Inflammatory macrophage treated with lipopolysaccharide for 1 hour (primary cell): ENCODE data around the gene GALE.
A peak's percentile ranks its signal among the peaks of the same experiment; 100 is the strongest.
"Not testable (repeated sequence)": the region's sequence is repeated elsewhere in the genome, so short reads cannot be mapped to it uniquely, and the experiment has no call there.

Source experiments
- DNase-seq, 2 donors: peaks; one replicate each; pipeline ENCODE4 v3.0.0-alpha.2; 2020 to 2022

GALE gene

DNA sequence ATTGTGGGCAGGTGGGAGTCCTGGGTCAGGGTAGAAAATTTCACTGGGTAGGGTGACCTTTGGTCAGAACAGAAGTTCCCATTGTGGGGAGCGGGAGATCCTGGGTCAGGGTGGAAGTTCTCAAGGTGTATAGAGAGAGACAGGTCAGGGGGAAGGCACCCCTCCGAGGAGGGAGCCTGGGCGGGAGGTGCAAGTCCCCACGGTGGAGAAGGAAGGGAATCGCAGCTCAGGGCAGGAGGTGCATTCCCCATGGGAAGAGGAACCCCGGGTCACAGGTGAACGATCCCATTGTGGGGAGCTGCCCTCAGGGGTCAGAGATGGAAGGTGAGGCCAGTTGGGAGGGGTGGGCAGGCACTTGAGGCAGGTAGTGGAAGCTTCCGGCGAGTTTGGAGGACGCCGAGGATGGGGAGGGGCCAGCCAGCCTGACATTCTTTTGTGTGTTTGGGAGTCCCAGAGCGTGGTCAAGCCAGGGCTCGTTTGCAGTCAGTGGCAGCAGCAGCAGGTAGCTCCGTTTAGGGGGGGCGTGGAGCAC is 9.0 kb downstream of the GALE start:
- DNase-seq, result no peak

DNA sequence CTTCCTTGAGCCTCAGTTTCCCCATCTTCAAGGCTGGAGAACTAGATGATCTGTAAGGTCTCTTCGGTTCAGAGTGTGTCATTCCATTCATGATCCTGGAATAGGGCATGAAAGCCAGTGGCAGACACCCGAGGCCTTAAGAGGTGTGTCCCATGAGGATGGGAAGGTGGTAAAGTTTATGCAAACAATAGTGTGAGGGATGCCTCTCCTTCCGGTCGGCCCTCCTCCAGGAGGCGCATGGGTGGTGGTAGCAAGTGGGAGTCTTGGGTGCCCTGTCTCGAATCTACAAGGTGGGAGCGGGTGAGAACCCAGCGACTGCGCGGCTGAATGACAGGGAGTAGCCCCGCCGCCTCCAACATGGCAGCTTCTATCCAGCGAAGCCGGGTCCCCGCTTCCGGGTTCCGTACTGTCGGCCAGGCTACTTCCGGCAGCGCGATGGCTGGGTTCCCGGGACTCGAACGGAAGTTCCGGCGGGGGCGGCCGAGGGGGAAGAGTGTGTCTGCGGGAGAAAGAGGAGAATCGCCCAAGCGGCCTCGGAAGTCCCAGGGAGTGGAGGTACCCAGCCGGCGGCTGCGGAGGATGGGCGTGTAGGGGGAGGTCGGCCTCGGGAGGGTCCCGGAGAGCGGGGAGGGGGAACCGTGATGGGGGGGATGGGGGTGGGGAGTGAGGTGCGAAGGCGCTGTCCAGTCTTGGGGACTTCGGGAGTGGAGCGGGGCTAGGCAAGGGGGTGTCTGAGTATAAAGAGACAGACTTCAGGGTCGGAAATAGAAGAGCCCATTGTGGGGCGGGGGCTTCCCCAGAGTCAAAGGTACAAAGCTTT is 9.6 kb downstream of the GALE start, which contains the start of gene LYPLA2:
TSS of gene LYPLA2 (plus strand) at position 450 of the 820 bp plus-strand sequence. CDS start 1,538 bp downstream, outside the sequence.
- DNase-seq, result peak; percentile 91 to 95

DNA sequence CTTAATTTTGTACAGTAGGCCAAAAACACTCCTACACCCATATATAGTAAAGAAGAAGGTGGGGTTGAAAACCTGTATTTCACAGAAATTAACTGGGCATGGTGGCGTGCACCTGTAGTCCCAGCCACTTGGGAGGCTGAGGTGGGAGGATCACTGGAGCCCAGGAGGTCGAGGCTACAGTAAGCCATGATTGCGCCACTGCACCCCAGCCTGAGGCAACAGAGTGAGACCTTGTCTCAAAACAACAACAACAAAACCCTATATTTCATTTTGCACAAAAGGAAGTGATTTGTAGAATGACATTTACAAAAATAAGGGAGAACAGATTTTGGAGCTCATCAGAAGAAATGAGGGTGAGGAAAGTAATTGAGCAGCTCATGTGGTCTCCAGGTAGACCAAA is 11.9 kb downstream of the GALE start:
- DNase-seq, result no peak

DNA sequence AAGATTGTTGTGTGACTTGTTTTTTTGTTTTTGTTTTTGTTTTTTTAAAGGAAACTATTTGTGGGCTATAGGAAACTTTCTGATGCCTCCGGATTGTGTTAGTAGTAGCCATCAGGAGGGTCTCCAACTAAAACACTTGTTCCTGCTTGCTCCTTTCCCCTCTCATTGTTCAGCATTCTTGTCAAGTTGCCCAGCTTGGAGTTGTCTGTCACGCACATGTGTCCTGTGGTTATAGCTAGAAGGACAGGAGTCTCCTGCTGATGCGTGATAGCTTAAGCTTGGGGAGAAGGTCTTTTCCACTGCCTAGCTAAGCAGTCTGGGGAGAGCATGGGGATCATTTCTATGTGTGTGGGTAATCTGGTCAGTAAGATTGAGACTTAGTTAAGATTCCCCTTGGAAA is 12.9 kb downstream of the GALE start:
- no peak for DNase-seq

DNA sequence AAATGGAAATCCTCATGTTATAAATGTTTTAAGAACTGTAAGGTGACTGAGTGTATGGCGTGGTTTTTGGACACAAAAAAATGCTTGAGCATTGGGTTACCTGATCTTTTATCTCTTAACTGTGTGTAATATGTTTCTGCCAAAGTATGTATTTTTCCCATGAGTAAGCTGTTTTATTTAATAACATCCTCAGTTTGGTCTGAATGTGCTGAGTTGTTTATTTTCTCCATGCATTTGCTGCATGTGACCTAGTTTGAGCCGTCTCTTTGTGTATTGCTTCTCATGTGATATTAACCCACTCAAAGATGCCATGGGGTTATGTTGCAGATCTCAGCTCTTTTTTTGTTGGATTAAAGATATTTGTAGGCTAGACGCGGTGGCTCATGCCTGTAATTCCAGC is 15.7 kb downstream of the GALE start:
- no peak for DNase-seq

DNA sequence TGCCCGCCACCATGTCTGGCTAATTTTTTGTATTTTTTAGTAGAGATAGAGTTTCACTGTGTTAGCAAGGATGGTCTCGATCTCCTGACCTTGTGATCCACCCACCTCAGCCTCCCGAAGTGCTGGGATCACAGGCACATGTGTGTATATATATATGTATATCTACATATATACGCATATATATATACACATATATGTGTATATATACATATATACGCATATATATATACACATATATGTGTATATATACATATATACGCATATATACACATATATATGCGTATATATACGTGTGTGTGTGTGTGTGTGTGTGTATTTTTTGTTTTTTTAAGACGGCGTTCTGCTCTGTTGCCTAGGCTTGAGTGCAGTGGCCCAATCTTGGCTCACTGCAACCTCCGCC is 17.4 kb downstream of the GALE start:
- not testable (repeated sequence) for DNase-seq

DNA sequence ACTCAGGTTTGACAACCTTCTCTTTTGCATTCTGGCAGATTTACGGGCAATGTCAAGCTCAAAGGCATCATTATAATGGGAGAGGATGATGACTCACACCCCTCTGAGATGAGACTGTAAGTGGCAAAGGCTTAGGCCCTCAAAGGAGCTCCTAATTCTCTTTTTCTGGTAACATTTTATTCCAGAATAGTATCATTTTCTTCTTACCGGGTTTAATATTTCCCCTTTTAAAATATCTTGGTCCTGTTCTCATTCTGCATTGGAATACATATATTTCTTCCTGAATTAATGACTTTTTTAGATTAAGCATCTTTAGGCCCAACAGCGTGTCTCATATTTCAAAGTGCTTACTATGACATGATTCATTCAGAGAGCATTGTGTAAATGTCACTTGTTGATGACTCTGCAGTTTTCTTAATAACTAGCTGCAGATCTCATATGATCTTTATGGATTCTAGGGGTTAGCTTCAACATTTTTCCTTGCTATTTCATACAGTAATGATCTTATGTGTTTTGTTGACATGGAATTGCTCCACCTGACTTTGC is 20.7 kb downstream of the GALE start:
- peak in 1 of 2 donors; percentile 23 for DNase-seq

DNA sequence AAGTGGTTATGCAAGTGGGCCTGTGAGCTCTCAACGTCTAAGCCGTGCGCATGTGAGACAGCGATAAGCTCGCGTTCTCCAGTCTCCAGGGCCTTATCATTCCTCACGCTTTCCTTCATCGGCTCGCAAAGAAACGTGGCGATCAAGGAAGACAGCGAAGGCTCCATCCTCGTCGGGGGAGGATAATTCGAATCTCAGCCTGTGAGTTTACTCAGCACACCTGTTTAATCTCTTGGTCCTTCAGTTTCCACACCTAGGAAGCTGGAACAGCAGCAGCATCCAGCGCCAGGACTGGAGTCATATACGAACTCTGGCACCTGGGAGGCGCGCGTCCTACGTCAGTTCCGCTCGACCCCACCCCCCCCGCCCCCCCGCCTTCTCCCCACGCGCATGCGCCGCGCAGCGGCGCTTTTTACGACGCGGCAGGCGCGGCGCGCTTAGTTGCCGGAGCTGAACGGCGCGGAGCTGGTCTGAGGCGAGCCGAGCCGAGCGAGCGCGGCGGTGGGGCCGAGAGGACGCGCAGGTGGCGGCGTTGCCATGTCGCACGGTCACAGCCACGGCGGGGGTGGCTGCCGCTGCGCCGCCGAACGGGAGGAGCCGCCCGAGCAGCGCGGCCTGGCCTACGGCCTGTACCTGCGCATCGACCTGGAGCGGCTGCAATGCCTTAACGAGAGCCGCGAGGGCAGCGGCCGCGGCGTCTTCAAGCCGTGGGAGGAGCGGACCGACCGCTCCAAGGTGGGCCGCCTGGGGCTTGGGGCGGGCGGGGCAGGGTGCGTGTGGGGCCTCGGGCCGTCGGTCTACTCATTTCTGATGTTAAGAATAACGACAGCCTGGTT is 22.4 kb downstream of the GALE start, which contains the start of gene PITHD1:
TSS of gene PITHD1 (plus strand) at position 440 of the 836 bp plus-strand sequence. CDS start at position 538, 98 bp downstream.
- DNase-seq, result peak; percentile 77 to 85

DNA sequence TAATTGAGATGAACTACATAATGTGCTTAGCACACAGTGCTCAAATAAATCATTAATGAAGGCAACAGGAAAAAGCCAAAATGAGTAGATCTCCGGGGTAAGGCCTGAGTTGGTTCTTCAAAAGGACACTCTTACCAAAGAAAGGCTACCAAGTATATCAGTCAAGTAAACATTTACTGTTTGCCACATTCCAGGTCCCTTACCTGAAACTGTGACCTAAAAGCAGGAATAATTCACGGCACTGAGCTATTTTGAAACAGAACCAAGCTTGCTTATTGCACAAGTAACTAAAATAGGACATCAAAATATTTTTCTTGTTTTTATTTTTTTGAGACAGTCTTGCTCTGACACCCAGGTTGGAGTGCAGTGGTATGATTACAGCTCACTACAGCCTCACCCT is 24.3 kb downstream of the GALE start:
- no peak for DNase-seq

DNA sequence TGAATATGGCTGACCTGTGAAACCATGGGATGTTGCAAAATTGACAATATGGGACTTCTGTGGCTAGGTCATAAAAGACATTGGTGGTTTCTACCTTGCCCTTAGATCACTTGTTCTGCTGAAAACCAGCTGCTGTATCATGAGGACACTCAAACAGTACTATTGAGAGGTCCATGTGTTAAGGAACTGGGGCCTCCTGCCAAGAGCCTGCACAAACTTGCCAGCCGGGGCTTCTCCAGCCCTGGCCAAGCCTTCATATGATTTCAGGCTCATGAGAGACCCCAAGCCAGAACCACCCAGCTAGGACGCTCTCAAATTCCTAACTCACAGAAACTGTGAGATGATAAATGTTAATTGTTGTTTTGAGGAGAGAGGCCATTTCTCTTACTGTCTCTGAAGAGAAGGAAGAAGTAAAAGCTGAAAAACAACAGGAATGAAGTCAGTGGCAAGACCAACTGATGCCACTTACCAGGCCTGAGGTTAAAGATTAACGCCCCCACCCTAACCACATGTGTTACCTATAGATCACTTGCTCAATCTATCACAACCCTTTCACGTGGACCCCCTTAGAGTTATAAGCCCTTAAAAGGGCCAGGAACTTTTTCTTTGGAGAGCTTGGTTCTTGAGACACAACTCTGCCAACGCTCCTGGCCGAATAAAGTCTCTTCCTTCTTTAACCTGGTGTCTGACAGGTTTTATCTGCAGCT is 26.2 kb downstream of the GALE start:
- DNase-seq, result no peak

DNA sequence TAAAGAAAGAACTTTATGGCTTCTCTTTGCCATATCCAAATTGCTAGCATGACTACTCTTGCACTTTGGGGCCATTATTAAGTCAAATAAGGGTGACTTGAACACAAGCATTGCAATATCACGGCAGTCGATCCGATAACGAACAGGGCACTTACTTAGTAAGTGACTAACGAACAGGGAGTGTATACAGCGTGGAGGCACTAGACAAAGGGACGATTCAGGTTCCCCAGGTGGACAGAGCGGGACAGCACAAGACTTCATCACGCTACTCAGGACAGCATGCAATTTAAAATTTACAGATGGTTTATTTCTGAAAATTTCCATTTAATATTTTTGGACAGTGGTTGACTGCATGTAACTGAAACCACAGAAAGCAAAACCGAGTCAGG is 27.7 kb downstream of the GALE start:
- DNase-seq, result no peak

DNA sequence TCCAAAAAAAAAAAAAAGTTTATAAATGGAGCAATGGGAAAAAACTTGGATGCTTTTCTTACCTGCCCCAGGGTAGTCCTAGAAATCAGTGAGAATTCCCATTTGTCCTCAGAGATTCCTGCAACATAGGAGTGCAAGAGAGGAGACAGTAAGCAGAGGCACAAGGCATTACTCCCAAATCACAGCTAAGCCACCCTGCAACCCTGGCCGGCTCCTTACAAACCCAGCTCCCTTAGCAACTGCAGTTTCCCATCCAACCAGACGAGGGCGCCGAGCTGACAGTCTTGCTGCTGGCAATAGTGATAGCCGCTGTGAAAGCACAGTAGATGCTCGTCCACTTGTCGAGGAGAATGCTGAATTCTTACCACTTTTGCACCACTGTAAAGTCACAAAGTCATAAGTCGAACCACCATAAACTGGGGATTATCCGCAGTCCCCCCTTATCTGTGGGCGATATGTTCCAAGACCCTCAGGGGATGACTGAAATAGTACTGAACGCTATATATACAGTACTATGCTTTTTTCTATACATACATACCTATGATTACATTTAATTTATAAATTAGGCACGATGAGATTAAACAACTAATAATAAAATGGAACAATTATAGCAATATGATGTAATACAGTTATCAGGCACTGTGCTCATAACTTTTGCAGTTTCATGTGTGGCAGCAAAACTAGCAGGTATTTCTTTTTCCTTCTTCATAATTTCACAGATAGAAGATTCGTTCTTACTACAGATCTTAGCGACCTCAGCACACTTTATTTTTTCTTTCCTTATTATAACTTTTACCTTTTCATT is 28.3 kb downstream of the GALE start:
- DNase-seq, result peak; percentile 61 to 98

DNA sequence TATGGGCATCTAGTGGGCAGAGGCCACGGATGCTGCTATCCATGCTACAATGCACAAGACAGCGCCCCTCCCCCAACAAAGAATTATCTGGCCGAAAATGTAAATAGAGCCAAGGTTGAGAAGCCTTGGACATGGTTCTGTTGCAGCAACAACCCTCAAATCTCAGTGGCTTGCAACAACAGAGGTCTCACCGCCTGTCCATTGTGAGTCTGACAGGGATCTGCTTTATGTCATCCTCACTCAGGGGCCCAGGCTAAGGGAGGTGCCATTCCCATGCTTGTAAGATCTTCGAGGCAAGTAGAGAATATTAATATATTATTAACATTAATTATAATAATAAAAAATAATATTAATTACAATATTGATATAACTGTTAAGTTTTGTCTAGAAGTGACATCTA is 31.8 kb downstream of the GALE start:
- DNase-seq, result no peak

DNA sequence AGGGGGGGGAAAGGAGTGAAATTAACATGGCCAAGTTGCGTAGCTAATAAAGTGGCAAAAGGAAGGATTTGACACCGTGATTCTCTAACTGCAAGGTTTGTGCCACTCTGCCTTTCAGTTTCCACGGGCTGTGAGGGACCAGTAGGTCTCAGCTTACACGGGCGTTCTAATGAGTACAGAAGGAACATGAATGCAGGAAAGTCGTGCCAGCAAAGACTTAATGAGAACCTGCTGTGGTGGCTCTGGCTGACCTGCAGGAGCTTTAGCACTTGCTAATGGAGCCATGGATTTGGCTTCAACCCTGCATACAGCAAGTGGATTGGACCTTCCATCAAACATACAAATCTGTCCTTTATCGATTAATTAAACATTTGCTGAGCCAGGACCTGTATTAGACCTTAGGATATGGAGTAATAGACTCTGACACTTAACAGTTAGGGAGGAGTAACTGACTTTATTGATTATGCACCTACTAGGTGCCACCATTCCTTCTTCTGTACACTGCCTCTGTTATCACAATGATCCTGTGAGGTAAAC is 37.4 kb downstream of the GALE start:
- no peak for DNase-seq

DNA sequence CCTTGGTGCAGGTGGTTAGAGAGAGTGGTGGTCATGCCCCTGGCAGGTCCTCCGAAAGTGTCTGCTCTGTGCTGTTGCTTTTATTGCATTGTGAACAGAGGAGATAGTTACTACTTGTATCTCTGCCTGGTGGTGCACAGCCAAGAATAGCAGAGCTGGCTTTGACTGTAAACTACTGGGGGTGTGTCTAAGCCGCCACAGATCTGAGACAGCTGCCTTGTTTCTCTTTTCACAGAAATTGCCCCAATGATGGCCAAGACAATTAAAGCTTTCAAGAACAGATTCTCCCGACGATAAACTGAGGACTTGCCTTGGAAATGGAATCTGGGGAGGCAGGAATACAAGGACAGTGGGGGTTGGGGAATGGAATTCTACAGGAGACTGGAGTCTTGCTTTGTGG is 41.3 kb downstream of the GALE start:
- no peak for DNase-seq

DNA sequence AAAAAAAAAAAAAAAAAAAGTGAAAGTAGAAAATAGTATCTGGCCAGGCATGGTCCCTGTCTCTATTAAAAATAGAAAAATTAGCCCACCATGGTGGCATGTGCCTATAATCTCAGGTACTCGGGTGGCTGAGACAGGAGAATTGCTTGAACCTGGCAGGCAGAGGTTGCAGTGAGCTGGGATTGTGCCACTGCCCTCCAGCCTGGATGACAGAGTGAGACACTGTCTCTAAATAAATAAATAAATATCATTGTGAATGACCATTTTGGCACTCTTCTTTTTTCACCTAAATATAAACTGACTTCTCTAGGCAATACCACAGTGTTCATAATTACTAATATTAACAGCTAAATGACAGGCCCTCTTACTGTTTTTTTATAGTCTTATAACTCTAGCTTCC is 42.7 kb downstream of the GALE start:
- no peak for DNase-seq

DNA sequence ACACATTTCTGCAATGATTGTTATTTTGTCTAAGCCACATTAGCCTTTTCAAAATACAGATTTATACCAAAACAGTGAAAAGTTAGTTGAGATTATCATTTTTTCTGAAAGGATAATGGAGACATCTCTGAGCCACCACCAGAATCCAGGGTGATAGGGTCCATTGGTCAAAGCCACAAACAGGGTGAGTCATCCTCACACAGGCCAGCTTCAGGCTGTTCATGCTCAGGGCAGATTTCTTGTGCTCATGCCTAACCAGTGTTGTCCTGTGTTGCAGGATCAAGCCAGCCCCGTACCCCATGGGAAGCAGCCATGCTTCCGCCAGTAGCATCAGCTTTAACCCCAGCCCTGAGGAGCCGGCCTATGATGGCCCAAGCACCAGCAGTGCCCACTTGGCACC is 43.9 kb downstream of the GALE start:
- no peak for DNase-seq

DNA sequence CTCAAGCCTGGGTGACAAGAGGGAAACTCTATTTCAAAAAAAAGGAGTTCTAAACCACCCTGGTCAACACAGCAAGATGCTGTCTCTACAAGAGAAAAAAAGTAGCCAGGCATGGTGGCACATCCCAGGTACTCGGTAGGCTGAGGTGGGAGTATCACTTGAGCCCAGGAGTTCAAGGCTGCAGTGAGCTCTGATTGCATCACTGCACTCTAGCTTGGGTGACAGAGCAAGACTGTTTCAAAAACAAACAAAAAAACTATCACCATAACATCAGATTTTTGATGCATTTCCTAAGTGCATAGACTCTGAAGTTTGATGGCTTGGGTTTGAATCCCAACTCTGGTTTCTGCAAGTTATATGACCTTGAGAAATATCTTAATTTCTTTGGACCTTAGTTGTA is 47.6 kb downstream of the GALE start:
- no peak for DNase-seq

DNA sequence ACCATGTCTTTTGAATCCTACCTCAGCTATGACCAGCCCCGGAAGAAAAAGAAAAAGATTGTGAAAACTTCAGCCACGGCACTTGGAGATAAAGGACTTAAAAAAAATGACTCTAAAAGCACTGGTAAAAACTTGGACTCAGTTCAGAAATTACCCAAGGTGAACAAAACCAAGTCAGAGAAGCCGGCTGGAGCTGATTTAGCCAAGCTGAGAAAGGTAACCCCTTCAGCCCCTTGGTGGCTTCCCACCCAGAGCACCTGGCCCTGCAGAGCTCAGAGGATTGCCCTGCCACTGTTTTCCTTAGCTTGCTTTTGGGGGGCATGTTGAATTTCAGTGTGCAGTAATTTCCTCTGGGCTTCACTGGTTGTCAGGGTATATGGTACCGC is 48.7 kb downstream of the GALE start:
- DNase-seq, result no peak

DNA sequence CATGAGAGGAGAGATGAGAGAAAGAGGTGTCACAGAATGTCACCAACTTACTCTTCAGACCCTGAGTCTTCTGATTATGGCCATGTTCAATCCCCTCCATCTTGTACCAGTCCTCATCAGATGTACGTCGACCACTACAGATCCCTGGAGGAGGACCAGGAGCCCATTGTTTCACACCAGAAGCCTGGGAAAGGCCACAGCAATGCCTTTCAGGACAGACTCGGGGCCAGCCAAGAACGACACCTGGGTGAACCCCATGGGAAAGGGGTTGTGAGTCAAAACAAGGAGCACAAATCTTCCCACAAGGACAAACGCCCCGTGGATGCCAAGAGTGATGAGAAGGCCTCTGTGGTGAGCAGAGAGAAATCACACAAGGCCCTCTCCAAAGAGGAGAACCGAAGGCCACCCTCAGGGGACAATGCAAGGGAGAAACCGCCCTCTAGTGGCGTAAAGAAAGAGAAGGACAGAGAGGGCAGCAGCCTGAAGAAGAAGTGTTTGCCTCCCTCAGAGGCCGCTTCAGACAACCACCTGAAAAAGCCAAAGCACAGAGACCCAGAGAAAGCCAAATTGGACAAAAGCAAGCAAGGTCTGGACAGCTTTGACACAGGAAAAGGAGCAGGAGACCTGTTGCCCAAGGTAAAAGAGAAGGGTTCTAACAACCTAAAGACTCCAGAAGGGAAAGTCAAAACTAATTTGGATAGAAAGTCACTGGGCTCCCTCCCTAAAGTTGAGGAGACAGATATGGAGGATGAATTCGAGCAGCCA is 49.3 kb downstream of the GALE start:
- peak; percentile 47 to 76 for DNase-seq

DNA sequence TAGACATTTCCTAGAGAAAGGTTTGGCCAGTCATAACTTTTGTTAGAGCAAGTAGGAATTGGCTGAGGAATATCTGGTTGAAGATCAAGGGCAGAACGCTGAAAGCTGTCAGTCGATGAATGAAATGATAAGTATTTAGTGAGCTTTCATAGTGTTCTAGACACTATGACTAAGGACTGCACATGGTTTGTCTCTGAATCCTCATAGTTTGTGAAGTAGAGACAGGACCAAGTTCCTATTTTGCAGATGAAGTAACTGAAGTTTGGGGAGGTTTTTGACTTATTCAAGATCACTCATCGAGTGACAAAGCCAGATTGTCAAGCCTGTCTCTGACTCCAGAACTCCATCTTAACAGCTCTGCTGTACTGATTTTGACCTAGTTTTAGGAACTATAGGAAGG is 52.5 kb downstream of the GALE start:
- DNase-seq, result peak; percentile 32 to 39
